ENCODE results near the gene WDR48. TPM values are rescaled to one million over a fixed set of nuclear protein-coding genes. Genes with fewer than 3 reads are reported as not detected.

The WDR48 gene
- total RNA-seq, 3 donors from 2014 or later (not counting 1 experiment from before 2014, with no cell fraction given) = 89.1 to 101 (median 91.5) TPM

DNA sequence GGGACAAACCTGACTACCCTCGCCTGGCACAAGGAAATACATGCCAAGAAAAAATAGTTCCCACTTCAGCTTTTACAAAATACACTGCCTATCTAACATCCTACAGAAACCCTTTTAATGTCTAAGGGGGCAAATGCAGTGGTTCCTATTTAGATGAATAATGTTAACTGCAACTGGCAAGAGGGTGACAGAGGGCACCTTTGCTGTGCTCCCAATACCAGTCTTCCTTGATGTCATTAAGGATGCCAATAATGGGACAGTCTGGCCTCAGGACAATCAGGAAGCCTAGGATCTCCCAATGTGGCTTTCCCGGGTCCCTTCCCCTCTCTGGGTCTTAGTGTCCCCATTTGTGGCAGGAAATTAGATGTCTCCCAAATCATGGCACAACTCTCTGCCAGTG lies 87.6 kb downstream of the WDR48 start:
- H3K27ac ChIP-seq (ENCODE audit: low read length) = no peak overlapping the region
- Mint-ChIP-seq H3K36me3 (peaks cover 9% of the 10 kb centered on the region), H3K27ac (peak overlapping the region in 1 of 2 donors; percentile 84), H3K4me3 (no peak overlapping the region), H3K4me1 (peaks cover 5 to 14% of the 10 kb centered on the region in 2 donors), H3K9me3 (no peaks in the 10 kb centered on the region), H3K27me3 (ENCODE audit: low read depth in 2 of 2) (no peaks in the 10 kb centered on the region)
- TF ChIP-seq, protein P1, sequence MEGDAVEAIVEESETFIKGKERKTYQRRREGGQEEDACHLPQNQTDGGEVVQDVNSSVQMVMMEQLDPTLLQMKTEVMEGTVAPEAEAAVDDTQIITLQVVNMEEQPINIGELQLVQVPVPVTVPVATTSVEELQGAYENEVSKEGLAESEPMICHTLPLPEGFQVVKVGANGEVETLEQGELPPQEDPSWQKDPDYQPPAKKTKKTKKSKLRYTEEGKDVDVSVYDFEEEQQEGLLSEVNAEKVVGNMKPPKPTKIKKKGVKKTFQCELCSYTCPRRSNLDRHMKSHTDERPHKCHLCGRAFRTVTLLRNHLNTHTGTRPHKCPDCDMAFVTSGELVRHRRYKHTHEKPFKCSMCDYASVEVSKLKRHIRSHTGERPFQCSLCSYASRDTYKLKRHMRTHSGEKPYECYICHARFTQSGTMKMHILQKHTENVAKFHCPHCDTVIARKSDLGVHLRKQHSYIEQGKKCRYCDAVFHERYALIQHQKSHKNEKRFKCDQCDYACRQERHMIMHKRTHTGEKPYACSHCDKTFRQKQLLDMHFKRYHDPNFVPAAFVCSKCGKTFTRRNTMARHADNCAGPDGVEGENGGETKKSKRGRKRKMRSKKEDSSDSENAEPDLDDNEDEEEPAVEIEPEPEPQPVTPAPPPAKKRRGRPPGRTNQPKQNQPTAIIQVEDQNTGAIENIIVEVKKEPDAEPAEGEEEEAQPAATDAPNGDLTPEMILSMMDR (IDR thresholded peaks at IDR 0.05) = no peak
- H3K4me1 ChIP-seq (ENCODE audit: control insufficient read depth, insufficient read depth, low read length) = peaks cover 14% of the 10 kb centered on the region
- DNase-seq = no peak
- WGBS (ENCODE audit: insufficient coverage) = 94% methylated on average over 2 of the region's 2 CpGs
- H3K9me3 ChIP-seq (ENCODE audit: control insufficient read depth, insufficient read depth, low read length) = no peaks in the 10 kb centered on the region
- no peaks in the 10 kb centered on the region for H3K27me3 ChIP-seq (ENCODE audit: control insufficient read depth, insufficient read depth, low read length)
- intact Hi-C loops (cut with micrococcal nuclease) = no loop called here
- no peak overlapping the region for H3K4me3 ChIP-seq (ENCODE audit: low read length)
- no peak for ATAC-seq
- peaks cover 30% of the 10 kb centered on the region for H3K36me3 ChIP-seq (ENCODE audit: control insufficient read depth, insufficient read depth, low read length)

DNA sequence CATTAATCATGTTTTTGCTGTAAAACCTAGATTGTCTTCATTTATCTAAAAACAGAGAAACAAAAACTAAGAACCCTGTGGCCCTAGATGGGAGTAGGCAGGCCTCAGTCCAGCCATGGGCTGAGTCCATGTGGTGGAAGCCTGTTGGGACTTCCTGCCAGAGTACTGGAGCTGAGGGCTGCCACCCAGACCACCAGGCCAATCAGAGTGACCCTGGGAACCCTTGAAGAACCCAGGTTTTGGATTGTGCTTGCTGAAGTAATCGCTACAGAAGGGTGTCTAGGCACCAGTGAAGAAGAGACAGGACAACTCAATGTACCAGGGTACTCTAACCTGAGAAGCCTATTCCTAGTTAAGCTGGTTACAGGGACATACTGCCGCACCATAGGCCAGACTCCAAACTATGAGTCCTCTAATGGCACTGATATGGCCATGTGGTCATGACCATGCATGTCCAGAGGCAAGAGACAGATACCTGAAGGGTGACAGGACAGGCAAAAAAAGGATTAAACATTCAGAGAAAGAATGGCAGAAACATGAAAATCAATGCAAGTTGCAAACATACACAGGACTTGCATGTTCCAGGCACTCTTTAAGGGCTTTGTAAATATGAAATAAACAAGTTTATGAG lies 88.6 kb downstream of the WDR48 start:
- peaks cover 12% of the 10 kb centered on the region for H3K36me3 Mint-ChIP-seq
- Histone ChIP-seq H3K27ac (ENCODE audit: low read length) (no peak overlapping the region), H3K4me3 (ENCODE audit: low read length) (no peak overlapping the region), H3K9me3 (ENCODE audit: control insufficient read depth, insufficient read depth, low read length) (no peaks in the 10 kb centered on the region), H3K36me3 (ENCODE audit: control insufficient read depth, insufficient read depth, low read length) (peaks cover 40% of the 10 kb centered on the region), H3K27me3 (ENCODE audit: control insufficient read depth, insufficient read depth, low read length) (no peaks in the 10 kb centered on the region), H3K4me1 (ENCODE audit: control insufficient read depth, insufficient read depth, low read length) (peaks cover 14% of the 10 kb centered on the region)
- peak overlapping the region; percentile 68 to 84 for H3K27ac Mint-ChIP-seq
- intact Hi-C loops (cut with micrococcal nuclease) = no loop called here
- 98% methylated on average over 2 of the region's 2 CpGs for WGBS (ENCODE audit: insufficient coverage)
- ATAC-seq (no peak), DNase-seq (no peak)
- TF ChIP-seq, protein P1 (IDR thresholded peaks at IDR 0.05) = no peak
- H3K4me1 Mint-ChIP-seq = peaks cover 5 to 18% of the 10 kb centered on the region in 2 donors
- H3K27me3 Mint-ChIP-seq (ENCODE audit: low read depth in 2 of 2) = no peaks in the 10 kb centered on the region
- H3K4me3 Mint-ChIP-seq = peak overlapping the region; percentile 33
- no peaks in the 10 kb centered on the region for H3K9me3 Mint-ChIP-seq

DNA sequence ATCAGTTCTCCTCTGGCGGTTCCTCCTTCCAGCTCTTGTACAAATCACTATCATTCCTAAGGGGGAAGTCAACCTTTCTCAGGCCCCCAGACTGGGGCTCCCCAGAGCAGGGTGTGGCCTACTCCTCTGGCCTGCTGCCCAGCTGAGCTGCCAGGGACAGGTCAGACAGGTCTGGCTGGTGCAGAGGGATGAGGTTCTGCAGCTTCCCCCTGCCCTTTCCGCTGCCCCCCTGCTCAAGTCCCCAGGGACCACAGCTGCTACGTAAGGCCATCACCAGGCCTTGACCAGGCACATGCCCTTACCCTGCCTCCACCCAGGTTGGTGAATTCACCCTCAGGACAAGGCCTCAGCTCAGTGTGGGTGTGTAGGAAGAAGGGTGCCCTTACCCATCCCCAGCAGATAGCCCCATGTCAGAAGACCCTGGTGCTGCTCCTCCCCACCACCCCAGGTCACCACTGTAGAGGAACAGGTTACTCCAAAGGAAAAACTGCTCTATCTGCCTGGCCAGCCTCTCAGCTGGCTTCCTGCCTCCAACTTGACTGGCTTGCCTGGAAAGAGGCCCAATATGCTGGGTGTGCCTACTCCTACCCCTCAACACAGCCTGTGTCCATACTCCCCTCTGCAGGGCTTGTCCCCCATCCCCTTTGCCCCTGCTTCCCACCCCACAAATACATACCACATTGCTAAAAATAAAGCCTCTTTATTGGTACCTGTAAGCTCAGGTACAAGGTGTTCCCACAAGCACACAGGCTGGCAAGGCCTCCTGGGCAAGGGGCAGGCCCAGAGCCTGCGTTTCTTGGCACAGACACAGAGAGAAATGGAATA lies 89.6 kb downstream of the WDR48 start:
- intact Hi-C loops (cut with micrococcal nuclease) = no loop called here
- Mint-ChIP-seq H3K27me3 (ENCODE audit: low read depth in 2 of 2) (no peaks in the 10 kb centered on the region), H3K4me3 (peak overlapping the region; percentile 33), H3K4me1 (peaks cover 14 to 25% of the 10 kb centered on the region in 2 donors), H3K36me3 (peaks cover 12% of the 10 kb centered on the region), H3K27ac (peak overlapping the region; percentile 68 to 84), H3K9me3 (no peaks in the 10 kb centered on the region)
- Histone ChIP-seq H3K27me3 (ENCODE audit: control insufficient read depth, insufficient read depth, low read length) (no peaks in the 10 kb centered on the region), H3K4me1 (ENCODE audit: control insufficient read depth, insufficient read depth, low read length) (peaks cover 19% of the 10 kb centered on the region), H3K36me3 (ENCODE audit: control insufficient read depth, insufficient read depth, low read length) (peaks cover 49% of the 10 kb centered on the region), H3K4me3 (ENCODE audit: low read length) (no peak overlapping the region), H3K27ac (ENCODE audit: low read length) (no peak overlapping the region), H3K9me3 (ENCODE audit: control insufficient read depth, insufficient read depth, low read length) (no peaks in the 10 kb centered on the region)
- DNase-seq (peak in 1 of 2 donors; percentile 25), ATAC-seq (peak; percentile 8 to 38 (median 11))
- 73% methylated on average over 4 of the region's 4 CpGs for WGBS (ENCODE audit: insufficient coverage)
- TF ChIP-seq, protein P1 (IDR thresholded peaks at IDR 0.05) = no peak
